GM18870 (cell line): ENCODE data around the gene CASP7.

Experiments
- ATAC-seq: cut with Tn5 transposase; IDR thresholded peaks from one replicate; pipeline ENCODE4 v1.9.1; 2021; ENCODE audit warnings: moderate library complexity; ENCODE audit not compliant: unreplicated experiment

The CASP7 gene

GRCh38 chr10:113711142-113711541 lies 31.4 kb downstream of the CASP7 start:
- ATAC-seq = no peak

DNA sequence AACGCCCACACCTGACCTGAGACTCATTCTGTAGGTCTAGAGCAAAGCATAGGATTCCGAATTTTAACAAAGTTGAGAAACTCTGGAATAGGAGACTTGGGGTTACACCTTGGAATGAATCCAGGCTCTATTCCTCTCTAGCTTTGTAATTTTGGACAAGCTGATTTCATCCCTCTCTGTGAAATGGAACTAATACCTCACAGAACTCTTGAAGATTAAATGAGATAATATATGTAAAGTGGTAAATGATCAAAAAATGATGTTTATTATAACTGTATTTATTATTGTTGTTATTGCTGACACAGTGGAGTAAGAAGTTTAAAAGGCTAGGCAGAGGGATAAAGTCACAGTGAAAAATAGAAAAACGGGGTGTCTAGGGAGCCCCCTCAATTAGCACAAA lies 32.3 kb downstream of the CASP7 start:
- ATAC-seq = no peak

- ATAC-seq = no peak
These were observed 33.3 kb downstream of the CASP7 start for GRCh38 chr10:113712755-113713639.

DNA sequence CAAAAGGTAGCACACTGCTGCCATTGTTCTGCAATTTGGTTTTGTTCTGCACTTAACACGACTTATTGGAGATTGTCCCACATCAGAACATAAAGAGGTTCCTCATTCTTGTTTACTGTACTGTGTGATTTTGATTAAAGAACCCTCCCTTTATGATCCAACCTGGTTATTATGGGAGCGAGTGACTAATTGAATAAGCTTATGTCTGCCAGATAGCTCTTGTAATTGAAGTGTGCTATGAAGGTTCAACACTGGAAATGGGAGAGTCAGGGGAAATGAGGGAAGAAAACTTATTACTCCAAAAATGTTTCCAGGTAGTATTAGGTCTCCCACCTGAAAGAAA lies 33.9 kb downstream of the CASP7 start:
- ATAC-seq = no peak

DNA sequence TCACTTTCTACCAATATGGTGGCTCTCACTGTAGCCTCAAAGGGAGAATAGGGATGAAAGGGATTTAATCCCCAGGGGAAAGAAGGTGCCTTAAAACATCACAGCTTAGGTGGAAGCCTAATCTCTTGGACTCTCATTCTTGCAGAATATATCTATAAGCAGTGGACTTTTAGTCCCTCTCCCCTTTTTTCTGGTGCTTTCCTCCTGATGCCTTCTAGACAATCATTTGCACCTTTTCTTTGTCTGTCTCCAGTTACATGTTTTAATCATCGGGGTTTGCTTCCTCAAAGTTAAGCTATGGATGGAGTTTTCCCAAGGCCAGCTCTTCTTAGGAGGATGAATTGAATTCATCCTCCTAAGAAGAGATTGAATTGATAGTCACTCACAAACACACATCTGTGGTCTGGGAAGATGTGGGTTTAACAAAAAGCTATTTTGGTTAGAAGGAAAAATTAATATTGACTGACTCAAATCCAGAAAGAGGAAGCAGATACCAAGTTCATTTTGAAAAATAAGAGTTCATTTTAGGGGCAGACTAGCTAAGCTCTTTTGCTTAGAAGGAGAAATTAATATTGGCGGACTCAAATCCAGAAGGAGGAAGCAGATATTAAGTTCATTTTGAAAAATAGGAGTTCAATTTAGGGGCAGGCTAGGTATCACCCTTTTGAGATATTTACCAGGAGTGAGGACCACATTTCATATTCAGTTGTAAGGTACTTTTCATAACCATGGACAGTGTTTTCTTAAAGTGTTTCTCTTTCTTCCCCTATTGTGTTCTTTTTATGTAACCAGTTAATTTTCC lies 36.6 kb downstream of the CASP7 start:
- no peak for ATAC-seq

GRCh38 chr10:113718969-113719822 lies 39.5 kb downstream of the CASP7 start:
- ATAC-seq = no peak

GRCh38 chr10:113720386-113720785 lies 40.7 kb downstream of the CASP7 start:
- ATAC-seq = no peak

GRCh38 chr10:113732160-113732881 lies 52.6 kb downstream of the CASP7 start:
- no peak for ATAC-seq

GRCh38 chr10:113732966-113733365 lies 53.3 kb downstream of the CASP7 start:
- no peak for ATAC-seq

GRCh38 chr10:113733635-113734034 lies 53.9 kb downstream of the CASP7 start:
- ATAC-seq = no peak

DNA sequence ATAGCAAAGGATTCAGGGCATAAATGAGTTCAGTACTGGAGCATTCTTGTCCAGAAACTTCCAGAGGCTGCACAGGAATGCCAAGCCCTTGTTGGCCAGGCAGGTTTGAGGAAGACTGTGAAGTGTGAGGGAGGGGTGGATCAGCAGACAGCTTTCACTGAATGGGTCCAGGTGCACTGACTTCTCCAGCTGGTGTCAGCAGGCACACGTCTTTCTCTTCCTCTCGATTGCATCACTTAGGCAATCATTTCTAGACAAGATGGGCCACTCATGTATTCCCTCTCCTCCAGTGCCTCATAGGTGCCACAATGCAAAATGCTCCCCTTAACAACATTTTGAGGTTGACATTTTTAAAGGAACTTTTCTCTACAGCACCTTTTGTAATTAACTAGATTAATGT lies 56.2 kb downstream of the CASP7 start:
- no peak for ATAC-seq

- no peak for ATAC-seq
These were observed 56.9 kb downstream of the CASP7 start for GRCh38 chr10:113736576-113736975.

DNA sequence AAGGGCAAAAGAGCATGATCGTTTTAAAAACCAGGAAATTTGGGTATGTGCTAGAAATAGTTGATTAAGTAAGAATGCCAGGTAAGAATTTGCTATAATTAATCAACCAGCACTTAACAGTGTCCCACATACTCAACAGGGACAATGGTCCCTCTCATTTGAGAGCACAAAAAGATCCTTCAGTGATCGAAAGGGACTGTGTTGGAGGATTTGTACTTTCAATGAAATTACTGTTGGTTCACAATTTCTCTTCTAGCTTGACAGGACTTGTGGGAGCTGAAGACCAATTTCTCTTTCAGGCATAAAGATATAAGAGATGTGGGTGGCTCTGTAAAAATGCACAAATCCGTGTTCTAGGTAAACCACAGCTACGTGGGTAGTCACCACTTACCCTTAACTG lies 59.3 kb downstream of the CASP7 start:
- no peak for ATAC-seq

DNA sequence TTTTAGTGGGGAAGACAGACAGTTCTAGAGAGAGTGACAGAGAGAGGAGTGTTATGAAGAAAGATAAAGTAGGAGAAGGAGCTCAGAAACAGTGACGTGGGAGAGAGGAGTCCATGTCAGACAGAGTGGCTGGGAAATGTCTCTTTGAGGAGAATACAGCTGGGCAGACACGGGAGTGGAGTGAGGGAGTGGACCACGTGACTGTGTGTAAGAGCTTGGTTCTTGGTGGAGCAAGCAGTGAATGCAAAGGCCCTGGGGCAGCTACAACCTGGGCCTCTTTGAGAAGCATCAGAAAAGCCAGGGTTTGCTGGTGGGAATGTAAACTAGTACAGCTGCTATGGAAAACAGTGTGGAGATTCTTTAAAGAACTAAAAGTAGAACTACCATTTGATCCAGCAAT lies 59.9 kb downstream of the CASP7 start:
- ATAC-seq = no peak

DNA sequence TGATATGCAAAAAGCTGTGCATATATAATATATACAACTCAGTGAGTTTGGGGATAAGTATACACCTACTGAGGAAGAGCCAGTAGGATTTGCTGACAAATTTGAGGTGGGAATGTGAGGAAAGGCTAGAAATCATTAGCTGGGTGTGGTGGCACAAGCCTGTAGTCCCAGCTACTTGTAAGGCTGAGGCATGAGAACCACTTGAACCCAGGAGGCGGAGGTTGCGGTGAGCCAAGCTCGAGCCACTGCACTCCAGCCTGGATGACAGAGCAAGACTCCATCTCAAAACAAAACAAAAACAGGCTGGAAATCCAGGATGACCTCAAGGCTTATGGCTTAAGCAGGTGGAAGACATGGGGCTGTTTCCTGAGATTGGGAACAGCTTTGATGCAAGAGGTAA lies 61.1 kb downstream of the CASP7 start:
- no peak for ATAC-seq

GRCh38 chr10:113742466-113742865 lies 62.8 kb downstream of the CASP7 start:
- no peak for ATAC-seq

DNA sequence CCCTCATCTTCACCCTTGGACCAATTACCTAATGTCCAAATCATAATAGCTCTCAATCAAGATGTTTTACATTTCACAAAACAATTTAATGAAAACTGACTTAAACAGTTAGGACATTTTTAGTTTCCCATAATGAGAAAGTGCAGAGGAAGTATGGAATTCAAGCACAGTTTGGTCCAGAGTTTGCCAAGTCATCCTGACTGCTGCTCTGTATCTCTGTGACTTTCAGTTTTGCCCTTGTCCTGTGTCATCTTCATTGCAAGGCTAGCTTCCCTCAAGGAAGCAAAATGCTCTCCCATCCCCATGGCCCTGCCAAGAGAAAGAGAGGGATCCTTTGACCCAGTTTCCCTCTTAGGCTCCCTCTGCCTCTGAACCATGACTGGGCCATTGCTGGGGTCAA lies 63.9 kb downstream of the CASP7 start:
- no peak for ATAC-seq

- ATAC-seq = no peak
These were observed 65.7 kb downstream of the CASP7 start for GRCh38 chr10:113745374-113745773.

- no peak for ATAC-seq
These were observed 66.7 kb downstream of the CASP7 start for GRCh38 chr10:113746217-113746957.

DNA sequence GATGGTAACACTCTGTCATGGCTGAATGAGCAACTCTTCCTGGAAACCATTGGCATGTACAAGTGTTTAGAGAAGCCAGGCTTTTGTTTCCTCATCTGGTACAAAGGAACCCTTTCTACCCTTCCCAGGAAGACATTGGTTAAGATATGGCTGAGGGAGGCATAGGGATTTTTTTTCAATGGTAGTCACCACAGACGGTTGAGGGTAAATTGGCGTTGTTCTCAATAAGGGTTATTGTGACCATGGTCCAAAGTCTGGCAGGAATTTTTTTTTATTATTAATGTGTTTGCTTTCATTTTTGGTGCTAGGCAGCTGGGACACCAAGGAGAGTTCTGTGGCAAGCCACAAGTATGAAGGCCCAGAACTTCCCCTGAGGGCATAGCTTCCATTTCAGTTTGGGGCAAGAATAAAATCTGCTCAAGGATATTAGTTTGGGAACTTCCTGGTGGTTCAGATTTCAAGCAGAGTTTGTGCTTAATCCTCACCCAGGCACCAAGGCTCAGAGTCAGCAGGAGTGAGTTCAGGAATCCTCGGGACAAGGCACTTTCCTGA lies 71.5 kb downstream of the CASP7 start, which contains the start of gene PLEKHS1:
Gene PLEKHS1 (plus strand): TSS at position 502 of the 552 bp plus-strand sequence. CDS start 3,596 bp downstream, outside the sequence.
- ATAC-seq = no peak
